Ramos (cell line): Measurements from ENCODE around the gene ADAMTSL1.

Experiments
- in situ Hi-C: fragments of 300-500 bp; cut with MboI; formaldehyde crosslinking; loops from one replicate; pipeline ENCODE4 v1.14.3; 2022; ENCODE audit warnings: low sequenced_read_pairs; ENCODE audit not compliant: unreplicated experiment

ADAMTSL1 gene

DNA sequence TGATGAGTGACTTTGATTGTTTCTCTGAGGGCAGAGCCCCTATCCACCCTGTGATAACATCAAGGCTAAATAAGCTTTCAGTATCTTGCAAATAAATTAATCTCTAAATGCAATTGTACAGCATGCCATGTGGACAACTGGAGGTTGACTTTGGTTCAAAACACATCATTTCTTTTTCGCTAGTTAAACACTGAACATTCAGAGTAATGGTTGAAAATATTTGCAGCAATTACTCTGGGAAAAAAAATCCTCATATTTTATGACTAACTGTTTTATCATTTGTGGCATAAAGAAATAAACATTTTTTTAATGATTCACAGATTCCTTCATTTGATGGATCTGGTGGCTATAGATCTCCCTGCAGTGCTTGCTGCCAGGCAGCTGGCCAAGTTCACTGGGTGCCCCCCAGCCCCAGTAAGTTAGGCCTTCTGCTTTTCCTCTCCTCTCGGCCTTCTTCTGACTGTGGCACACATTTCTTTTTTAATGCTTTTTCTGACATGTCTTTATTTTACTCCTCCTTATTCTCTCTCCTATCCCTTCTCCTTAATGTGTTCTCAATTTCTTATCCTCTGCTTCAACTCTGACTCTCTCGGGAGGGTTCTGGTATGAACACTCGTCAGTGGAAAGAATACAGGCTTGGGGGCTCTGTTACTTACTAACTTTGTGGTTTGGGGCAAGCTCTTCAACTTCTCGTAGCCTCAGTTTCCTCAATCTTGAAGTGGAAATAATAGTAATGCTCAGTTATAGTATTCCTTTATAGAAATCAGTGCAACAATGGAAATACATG is 69.6 kb downstream of the ADAMTSL1 start:
- in situ Hi-C loops = no loop called here

DNA sequence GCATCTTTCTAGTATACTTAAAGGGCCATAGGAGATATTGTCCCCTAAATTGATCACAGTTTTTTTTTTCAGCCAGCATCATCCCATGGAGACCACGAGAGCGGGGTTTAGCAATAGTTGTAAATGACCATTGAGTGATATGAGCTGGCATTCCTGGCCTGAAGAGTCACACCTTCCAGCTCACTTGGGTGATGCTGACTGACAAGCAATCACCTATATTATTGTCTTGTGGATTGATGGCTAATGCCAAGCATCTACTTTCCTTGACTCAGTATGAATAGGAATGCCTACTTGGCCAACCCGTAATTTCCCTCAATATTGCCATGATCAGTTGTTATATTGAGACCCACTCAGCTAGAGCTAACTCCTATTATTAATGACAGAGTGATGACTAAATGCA is 70.5 kb downstream of the ADAMTSL1 start:
- in situ Hi-C loops = no loop called here

DNA sequence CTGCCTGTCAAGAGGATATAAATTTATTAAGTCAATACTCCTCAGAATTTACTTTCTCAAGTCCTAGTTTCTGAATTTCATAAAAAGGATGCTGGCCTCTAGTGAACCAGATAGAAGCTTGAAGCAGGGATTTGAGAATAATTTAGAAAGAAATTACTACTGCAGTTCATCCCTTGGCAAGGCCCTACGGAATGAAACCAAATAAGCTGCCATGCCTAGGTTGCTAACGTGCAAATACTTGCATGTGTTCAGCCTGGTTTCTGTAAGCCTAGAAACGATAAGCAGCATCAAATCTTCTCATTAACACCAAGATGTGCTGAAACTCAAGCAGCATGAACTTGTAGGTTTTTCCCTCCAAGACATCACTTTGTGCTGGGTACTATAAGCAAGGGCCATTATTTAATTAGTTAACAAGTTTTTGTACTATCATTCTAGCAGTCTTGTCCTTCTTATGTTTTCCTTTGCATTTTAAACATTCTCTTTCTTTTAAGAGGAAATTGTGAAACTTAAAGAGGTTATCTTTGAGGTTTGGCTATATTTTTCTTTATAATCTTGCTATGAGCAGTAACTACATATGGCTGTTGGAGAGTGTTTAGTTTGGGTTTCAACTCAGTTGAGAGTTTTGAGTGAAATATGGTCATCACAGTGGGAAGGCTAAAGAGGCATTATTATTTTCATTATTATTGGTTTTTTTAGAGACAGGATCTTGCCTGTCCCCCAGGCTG is 71.8 kb downstream of the ADAMTSL1 start:
- in situ Hi-C loops = no loop called here

DNA sequence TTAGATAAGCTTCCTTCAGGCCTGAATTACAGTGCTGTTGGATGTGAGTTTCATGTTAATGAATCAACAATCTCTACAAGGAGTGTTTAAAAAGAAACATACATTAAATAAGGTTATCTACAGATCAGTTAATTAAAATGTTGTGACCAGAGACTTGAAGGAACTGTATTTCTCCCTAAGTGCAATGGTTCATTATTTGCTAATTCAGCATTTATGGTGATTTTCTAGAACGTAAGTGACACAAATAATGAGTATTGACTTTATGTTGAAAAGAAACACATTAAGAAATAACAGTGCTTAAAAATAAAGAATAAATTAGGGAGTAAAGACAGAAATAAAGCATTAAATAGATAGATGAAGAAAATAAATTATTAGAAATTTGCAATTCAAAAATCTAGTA is 74.5 kb downstream of the ADAMTSL1 start:
- in situ Hi-C loops = no loop called here

DNA sequence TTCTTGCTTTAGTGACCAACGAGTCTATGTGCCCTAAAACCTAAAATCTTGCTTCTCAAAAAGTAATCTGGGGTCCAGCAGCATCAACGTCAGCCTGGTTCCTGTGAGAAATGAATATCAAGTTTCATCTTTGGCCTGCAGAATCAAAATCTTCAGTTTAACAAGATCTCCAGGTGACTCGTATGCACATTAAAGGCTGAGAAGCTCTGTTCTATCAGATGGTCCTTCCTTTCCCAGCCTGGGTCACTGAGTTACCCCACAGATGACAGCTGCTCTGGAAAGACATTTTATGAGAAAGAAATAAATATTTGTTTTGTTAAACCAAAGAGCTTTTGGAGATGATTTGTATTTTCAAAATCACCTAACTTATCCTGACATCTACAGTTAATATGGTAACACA is 75.8 kb downstream of the ADAMTSL1 start:
- in situ Hi-C loops = no loop called here

DNA sequence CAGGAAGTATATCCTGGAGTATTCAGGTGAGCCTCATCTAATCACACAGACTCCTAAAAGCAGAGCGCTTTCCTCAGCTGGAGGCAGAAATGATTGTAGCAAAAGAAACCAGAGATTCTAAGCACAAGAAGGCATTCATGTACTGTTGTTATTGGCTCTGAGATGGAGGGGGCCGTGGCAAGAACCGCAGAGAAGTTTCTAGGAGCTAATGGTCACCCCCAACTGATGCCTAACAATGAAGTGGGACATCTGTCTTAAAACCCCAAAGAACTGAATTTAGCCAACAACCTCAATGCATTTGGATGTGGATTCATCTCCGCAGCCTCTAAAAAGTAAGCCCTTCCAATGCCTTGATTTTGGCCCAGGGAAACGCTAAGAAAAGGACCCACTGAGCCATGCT is 76.3 kb downstream of the ADAMTSL1 start:
- in situ Hi-C loops = no loop called here

DNA sequence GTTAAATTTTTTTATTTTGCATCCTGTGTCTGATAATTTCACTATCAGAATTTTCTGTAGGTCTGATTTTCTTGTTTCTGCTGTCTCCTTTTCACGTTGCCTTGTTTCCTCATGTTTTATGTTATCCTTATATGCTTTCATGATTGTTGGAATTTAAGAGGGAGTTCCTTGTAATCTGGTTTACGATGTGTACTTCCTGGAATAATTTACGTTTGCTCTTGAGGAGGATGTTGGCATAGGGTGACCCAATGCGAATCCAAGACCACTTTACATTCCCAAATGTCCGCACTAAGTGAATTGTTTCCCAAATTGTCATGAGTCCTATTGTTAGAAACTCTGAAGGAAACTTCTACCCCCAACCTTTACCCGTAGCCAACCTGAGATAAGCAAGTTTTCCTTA is 80.3 kb downstream of the ADAMTSL1 start:
- in situ Hi-C loops = no loop called here

DNA sequence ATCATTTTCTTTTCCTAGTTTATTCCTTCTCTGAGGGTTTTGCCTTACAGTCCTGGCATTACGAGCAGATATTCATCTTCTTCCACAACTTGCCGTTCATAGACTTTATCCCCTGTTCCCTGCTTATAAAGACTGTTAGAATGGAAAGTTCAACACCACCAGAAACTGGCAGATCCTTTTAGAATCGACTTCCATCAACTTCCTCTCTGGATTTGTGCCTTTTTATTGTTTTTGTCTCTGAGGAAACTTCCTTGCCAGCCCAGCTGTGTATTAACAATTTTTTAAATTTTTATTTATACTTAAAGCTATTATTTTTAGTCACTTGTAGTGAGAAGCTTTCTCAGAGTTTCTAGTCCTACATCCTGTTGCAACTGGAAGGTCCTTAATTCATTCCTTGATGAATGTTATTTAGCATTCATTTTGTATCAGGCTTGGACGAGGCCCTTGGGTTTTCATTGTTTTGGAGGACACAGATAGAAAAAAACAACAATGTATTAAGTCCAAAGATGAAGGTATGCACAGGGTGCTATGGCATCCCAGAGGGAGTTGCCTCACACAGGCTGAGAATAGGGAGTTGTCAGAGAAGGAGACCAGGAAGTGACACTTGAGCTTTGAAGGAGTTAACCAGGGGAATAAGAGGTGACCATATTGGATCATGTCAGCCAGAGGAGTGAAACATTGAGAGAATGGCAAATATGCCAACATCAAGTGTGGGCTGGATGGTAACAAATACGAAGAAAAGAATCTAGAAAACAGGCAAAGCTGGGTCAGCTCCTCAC is 81.3 kb downstream of the ADAMTSL1 start:
- in situ Hi-C loops = no loop called here

DNA sequence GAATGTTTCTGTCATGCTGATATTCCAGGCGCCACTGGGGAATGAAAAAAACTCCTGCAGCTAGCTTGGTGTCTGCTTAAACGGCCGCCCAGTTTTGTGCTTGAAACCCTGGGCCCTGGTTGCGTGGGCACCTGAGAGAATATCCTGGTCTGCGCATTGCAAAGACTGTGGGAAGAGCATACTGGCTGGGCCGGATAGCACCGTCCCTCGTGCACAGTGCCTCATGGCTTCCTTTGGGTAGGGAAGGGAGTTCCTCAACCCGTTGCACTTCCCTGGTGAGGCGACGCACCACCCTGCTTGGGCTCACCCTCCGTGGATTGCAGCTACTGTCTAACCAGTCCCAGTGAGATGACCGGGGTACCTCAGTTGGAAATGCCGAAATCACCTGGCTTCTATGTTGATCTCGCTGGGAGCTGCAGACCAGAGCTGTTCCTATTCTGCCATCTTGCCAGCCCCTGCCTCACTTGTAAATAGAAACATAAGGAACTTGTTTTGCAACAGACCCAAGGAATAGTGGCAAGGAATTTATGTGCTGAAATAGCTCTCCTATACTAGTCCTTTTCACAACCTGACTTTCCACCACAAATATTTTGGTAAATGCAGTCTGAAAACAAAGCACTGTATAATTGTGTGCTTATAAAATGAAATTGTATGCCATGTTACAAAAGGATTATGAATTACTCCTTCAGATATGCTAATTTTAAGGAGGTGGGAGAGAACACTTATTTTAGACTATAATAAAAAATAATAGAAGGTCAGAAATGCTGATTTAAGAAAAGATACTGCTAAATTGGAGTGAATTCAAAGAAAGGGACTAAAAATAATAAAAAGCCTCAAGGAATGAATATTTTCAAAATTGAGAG is 90.3 kb downstream of the ADAMTSL1 start:
- in situ Hi-C loops = no loop called here

DNA sequence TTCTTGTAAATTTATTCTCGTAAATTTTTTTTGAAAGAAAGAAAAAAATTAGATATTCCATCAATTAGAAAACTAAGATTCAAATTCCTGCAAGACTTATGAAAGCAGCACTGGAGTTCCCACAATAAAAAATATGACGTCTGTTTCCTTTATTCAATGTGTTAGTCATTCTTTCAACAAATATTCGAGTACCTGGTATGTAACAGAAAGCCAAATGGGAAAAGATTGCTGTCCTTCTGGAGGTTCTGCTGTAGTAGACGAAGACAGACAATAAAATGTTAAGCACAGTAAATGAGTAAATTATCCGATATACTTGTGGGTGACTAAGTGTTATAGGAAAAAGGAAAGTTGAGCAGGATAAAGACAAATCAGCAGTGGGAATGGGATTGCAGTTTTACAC is 92.2 kb downstream of the ADAMTSL1 start:
- in situ Hi-C loops = no loop called here

DNA sequence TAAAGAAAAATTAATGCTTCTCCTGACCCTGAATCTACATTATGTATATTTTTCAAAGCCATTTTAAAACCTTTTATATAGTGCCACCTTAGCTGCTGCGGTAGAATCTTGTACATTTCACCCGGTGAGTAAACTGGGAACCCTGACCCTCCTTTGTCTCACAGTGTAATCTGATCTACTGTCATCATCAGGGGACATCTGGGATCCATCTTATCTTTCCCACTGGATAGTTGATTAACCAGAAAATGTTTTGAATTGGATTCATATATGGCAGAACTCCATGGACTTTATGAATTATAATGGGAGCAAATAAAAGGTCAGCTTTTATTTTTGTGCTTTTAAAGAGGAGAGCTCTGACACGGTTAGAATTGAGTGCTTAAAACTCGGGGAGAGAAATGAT is 95.0 kb downstream of the ADAMTSL1 start:
- in situ Hi-C loops = no loop called here

DNA sequence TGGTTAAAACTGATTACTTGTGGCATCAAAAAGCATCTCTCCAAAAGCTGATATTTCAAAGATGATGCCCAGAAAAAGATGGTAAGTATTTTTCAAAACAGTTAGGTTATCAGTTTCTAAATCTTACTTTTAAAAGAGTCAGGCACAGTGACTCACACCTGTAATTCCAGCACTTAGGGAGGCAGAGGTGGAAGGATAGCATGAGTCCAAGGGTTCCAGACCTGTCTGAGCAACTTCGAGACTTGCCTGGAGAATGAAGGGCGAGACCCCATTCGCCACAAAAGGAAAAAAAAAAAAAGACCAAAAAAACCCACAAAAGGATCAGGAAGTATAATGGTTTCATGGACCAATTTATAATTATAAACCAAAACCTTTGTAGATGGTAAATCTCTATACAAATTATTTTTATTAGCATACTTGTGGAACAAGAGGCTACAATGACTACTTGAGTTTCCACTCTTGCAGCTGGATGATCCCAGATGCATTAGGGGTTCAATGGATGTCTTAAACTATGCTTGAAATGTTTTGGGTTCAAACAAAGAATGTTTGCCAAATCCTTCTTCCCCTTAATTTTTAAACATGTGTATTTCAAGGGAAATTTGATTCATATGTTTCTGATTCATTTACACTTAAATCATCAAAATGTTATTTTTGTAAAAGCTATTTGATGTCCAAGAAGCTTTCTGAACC is 96.1 kb downstream of the ADAMTSL1 start:
- in situ Hi-C loops = no loop called here

DNA sequence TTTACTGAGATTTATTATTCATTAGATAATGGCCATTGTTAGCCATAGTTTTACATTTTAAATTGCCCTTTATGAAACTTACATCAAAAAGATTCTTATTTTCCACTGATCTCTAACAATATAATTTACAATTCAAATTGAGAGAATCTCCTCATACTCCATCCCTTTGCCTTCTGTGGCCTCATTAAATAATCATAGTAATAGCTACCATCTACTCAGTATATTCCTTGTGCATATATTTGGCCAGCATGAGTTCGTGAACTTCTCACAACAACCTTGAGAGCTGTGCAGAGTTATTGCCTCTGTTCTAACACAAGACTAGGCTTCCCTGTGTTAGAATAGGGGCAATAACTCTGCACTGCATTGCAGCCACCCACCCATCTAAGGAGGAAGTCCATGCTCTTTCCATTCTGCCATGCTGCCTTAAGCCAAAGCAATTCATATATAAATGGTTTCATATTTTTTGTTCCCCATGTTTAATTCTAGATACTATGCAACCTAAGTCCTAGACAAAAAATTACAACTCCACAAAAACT is 99.1 kb downstream of the ADAMTSL1 start:
- in situ Hi-C loops = no loop called here

DNA sequence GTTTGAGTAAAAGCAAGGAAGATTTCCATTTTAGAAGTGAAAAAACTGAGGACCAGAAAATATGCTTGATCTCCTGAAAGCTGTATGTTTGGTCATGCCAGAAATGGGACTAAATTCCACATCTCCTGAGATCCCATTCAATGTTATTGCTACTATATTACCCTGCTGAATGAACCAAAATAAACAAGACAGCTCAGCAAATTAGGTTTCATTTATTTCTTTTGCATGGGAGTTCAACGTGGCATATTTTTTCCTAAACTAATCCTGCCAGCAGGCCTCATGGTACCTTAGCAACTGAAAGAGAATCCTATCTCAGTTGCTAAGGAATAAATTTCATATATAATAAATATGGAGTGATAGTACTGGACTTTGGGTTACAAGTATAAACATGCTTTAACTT is 101.7 kb downstream of the ADAMTSL1 start:
- in situ Hi-C loops = no loop called here

DNA sequence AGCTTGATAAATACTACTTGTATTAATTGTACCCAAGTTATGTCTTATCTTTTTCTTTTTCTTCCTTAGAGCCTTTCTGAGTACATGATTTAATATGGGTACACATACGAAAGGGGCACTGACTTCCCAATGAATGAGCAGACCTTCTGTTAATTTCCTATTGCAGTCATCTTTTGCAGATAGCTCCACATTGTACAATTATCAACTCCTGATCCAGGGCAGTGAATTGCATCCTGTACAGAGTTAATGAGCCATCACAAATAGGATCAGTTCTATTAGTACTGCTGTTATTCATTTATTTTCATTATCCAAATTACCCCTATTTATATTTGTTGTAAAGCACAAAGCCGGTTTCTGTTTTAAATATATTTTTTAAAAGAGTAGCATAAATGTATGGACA is 105.6 kb downstream of the ADAMTSL1 start:
- in situ Hi-C loops = no loop called here

DNA sequence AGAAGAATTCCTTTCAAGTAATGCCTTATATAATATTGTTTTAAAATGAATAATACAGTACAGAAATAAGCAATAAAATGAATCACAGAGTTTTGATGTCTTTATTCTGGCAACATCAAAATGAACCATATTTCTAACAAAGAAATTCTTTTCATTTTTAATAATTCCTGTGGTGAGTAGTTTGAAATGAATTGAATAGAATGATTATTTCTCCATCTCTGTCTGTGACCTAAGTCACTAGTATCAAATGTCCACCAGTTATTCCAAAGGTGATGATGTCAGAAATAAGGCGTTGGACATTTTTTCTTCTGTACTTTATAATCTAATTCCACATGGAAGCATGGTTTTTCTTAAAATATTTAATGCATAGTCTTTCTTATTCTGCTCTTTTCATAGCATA is 106.2 kb downstream of the ADAMTSL1 start:
- in situ Hi-C loops = no loop called here

DNA sequence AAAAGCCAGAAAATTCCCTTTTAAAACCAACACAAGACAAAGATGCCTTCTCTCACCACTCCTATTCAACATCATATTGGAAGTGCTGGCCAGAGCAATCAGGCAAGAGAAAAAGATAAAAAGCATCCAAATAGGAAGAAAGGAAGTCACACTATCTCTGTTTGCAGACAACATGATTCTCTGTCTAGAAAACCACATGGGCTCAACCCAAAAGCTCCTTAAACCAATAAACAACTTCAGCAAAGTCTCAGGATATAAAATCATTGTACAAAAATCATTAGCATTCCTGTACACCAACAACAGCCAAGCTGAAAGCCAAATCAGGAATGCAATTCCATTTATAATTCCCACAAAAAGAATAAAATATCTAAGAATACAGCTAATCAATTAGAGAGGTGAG is 112.0 kb downstream of the ADAMTSL1 start:
- in situ Hi-C loops = no loop called here

DNA sequence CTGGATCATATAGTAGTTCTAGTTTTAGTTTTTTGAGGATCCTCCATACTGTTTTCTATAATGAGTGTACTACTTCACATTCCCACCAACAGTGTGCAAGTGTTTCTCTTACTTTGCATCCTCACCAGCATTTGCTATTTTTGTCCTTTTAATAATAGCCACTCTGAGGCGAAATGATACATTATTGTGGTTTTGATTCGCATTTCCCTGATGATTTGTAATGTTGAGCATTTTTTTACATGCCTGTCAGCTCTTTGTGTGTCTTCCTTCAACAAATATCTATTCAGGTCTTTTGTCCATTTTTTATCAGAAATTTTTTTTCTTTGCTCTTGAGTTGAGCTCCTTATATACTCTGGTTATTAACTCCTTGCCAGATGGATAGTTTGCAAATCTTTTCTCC is 114.0 kb downstream of the ADAMTSL1 start:
- in situ Hi-C loops = no loop called here

DNA sequence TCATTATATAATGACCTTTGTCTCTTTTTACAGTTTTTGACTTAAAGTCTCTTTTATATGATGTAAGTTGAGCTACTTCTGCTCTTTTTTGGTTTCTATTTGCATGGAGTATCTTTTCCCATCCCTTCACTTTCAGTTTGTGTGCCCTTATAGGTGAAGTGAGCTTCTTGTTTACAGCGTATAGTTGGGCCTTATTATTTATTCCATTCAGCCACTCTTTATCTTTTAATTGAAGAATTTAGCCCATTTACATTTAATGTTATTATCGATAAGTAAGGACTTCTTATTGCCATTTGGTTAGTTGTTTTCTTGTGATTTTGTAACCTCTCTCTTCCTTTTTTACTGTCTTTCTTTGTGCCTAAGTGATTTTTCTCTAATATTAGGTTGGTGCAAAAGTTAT is 117.3 kb downstream of the ADAMTSL1 start:
- in situ Hi-C loops = no loop called here
